HTR-8/SVneo (cell line): ENCODE data around the gene CHAF1A.

Experiments used
- DNase-seq: peaks from one replicate; pipeline ENCODE4 v3.0.0; 2011; ENCODE audit warnings: low spot score, mixed read lengths; ENCODE audit not compliant: insufficient read length
- FAIRE-seq: peaks from 2 replicates; lab custom pipeline; 2011; peaks lifted over from hg19 to GRCh38; lab: Jason Lieb, UNC

Gene CHAF1A

DNA sequence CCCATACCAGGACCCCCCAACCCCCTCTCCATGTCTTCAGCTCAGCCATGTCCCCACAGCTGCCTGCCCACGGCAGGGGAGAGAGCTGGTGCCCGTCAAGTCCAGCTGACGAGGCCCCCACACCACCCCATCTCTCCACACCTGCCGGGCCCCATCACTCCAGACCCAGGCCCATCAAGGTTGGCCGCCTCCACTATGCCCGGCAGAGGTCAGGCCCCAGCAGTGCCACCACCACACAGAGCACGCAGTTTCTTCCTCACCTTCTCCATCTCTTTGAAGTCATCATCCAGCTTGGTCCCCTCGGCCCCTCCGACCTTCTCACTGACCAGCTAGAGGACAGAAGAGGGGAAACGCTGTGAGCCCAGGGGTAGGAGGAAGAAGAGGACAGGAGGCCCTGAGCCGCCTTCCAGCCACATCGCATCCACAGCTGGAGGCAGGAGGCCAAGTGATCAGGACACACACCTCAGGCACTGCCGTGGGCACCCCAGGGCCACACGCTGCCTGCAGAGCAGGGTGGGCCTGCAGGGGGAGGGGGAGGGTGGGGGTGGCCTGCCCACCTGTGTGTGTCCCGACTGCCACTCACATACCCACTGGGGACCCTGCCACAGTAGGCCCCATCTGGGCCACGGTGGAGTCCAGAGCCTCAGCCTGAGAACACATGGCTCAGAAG, 35.6 kb upstream of the CHAF1A start:
- no peak for FAIRE-seq
- no peak for DNase-seq

DNA sequence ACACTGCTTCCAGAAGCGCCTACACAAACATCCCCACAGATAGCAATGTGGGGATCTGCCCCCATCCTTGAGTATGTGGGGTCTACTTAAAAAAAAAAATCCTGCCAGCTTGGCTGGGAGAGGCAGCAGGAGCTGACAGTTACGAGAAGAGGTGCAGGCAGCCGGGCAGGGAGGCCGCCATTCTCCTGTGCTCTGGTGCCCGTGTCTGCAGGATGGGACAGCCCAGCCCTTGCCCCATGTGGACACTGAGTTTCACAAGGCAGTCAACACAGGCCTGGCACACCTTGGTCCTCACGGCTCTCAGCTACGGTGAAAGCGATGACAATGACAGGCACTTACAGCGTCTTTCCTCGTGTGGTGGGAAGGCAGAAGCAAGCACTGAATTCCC, 35.1 kb upstream of the CHAF1A start:
- FAIRE-seq = no peak
- no peak for DNase-seq

DNA sequence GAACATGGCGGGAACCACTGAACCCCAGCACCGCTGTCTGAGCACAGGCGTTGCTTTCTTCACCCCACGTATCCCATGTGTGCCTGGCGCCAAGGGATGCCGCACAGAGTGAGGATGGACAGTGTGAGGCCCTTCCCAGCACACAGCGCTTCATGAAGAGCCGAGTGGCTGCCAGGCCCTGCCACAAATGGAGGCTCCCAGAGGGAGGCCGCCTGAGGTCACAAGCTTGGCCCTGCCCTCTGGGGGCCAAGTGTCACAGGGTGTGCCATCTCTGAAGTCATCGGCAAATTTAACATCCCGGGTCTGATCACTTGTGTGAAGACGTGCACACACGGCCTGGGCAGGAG, 34.7 kb upstream of the CHAF1A start:
- DNase-seq (no peak), FAIRE-seq (no peak)

DNA sequence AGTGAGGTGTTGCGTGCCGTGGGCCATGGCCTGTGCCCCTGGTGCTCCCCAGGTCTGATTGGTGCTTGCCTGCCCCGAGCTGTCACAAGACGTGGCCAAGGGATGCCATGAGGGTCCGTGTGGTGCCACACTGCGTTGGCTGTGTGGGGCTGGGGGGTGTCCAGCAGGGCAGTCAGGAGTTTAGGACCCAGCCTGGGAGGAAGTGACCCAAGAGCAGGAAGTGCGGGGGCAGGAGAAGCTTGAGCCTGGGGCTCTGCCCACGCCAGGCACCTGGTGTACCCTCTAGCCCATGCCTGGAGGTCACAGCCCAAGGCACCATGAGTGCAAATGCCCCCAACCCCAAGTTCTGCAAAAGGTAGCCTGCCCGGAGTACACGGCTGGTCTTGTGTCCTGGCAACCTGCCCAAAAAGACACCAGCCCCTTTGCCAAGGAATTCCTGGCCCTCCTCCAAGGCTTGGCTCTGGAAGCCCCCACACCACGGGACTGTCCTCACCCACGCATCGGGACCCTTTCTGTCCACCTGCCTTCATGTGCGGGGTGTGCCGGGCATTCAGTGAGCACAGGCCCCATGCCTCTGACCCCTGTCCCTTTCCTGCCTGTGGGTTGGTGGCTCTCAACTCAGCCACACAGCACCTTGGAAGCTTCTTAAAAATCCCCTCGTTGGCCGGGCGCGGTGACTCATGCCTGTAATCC, 34.2 kb upstream of the CHAF1A start:
- FAIRE-seq = no peak

DNA sequence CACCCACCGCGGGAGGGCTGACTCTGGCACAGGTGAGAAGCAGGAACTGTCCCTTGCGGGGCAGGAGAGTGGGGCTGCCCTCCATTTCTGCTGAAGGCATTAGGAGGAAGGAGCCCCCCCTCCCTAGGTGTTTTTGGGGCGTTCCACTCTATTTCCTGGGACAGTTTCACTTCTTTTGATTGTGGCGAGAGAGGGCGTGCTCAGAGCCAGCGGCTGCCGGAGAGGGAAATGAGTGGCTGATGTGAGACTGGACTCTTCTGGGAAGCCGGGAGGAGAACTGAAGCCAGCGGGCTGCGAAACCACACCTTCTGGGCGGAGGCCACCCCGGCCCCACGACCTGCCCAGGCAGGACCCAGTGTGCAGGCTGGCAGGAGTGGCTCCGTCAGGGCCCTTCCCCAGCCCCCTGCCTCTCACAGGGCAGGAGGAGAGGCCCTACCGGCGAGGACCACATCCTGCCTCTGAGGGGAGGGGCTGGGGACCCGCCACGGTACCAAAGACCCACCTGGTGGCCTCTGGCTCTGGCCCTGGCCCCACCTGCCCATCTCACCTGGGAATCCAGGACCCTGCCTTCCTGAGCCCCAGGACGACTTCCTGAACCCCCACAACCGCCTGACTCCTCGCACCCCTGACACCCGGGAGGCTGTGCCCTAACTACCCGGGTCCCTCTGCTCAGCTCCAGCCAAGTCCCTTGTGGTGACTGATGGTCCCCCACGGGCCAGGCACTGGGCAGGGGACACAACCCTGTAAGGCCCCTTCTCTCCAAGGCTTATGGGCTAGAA, 33.1 kb upstream of the CHAF1A start:
- no peak for FAIRE-seq
- no peak for DNase-seq

More for the DNA sequence above, 34.2 kb upstream of the CHAF1A start:
- DNase-seq = no peak

DNA sequence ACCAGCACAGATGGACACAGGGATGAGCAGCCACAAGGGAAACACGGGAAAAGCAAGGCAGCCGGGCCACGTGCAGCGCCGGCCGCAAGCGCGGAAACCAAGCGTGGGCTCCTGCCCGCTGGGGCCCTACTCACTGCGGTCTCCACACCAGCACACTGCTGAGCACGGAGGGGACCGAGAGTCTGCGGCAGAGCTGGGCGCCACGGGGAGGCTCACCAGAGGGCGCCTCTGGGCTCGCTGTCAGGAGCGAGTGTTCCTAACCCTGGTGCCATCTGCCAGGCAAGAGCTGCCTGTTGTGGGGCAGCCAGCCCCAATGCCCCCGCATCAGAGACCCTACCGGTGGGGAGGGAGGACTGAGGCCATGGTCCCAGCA, 32.6 kb upstream of the CHAF1A start:
- no peak for DNase-seq
- no peak for FAIRE-seq

DNA sequence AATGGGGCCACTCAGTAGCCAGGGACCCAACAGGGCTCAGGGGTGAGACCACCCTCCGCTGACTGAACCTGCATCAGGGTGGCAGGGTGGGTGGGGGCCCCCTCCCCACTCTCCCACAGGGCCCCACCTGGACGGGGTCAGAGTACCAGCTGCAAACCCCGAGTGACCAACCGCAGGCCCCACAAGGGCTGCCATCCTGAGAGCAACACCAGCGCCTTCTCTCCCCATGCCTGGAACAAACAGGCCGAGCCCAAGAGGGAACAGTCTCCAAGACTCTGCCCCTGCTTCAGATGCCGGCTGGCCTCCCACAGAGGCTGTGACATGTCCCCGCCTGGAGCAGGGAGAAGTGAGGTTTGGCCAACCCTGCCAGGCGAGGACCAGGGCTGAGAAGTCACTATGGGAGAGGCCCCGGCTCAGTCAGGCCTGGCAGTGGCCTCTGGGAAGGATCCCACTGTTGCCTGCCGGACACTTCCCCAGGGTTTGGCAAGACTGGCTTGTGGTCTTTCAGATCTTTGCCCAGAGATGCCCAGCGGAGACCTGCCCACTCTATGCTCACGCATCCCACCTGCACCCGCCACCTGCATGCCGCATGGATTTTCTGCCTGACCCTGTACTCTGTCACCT, 31.9 kb upstream of the CHAF1A start:
- FAIRE-seq = no peak
- DNase-seq = no peak

DNA sequence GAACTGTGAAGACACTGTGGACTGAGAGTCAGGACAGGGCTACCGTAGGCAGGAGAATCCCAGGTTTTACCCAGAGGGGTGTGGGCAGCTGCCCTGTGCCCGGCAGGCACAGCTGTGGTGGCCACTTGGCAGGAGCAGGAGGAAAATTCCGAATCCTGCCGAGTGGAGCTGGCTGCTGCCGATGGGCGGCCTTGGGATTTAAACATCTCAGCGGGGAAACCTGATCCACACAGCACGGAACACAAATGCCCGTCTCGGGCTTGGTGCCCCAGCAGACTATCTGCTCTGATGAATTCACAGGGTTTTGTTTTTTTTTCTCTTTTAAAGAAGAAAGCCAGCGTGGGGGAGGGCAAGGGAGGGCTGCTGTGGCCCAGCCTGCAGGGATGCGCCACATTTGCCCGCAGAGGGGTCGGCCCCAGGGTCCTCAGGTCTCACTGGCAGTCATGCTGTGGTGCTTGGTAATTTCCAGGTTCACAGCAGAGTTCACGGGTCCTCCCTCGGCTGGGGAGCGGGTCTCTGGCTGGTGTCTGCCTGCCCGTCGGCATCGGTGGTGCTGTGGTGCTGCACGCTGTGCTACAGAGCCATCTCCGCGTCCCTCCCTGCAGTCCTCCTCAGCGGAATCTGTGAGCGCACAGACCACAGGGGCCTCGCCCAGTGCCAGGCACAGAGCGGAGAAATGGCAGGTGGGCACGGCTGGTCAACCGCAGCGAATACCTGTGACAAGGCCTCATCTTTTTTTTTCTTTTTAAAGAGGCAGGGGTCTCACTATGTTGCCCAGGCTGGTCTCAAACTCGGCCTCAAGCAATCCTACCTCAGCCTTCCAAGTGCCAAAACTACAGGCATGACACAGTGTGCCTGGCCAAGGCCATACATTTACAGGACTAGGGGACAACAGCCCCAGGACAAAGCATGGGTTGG, 30.9 kb upstream of the CHAF1A start:
- FAIRE-seq (no peak), DNase-seq (no peak)

DNA sequence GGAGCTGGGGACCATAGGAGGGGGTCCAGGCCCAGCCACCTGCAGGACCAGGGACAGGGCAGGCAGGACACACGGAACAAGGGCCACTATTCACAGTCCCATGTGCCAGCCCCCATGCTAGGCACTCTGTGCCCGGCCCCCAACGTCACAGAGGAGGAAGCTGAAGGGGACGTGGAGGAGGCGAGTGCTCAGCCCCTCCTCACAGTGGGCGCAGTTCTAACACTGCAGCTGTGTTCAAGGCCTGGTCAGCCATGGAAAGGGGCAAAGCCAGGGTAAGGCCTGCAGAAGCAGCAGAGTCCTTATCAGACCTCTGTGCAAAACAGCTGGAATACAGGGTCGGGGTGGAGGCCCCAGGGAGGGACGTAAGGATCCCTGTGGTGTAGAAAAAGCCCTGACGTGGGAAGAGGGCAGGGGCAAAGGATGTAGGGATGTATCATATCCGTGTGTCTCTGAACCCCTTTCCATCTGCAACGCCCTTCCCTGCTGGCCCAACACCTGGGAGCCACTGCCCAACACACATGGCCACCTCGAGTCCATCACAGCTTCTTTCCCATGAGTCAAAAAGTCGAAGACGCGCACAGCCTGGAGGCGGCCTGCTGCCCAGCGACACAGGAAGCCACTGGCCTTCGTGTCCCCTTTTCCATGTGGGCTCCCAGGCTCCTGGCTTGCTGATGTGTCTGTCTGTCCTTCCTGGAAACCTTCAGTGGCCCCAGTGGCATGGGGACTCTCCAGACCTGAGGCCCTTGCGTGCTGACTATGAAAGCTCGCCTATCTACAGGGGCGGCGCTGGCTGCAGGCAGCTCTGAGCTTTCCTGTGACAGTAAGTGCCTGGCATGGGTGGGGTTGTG, 30.1 kb upstream of the CHAF1A start:
- FAIRE-seq = no peak
- DNase-seq = no peak

DNA sequence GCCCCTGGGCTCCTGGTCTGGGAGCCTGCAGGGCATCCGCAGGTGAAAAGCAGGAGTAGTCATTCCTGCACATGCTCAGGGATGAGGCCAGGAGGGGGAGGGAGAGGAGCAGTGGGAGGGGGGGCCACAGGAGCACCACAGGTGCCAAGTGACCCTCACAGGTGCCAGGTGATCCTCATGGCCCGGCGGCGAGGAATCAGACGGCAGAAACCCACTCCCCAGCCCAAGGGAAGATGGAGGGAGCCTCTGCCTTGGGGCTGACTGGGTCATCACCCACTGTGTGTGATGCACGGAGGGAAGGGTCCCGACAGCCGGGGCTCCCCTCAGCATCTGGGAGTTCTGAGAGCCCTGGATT, 29.4 kb upstream of the CHAF1A start:
- no peak for FAIRE-seq
- DNase-seq = no peak

DNA sequence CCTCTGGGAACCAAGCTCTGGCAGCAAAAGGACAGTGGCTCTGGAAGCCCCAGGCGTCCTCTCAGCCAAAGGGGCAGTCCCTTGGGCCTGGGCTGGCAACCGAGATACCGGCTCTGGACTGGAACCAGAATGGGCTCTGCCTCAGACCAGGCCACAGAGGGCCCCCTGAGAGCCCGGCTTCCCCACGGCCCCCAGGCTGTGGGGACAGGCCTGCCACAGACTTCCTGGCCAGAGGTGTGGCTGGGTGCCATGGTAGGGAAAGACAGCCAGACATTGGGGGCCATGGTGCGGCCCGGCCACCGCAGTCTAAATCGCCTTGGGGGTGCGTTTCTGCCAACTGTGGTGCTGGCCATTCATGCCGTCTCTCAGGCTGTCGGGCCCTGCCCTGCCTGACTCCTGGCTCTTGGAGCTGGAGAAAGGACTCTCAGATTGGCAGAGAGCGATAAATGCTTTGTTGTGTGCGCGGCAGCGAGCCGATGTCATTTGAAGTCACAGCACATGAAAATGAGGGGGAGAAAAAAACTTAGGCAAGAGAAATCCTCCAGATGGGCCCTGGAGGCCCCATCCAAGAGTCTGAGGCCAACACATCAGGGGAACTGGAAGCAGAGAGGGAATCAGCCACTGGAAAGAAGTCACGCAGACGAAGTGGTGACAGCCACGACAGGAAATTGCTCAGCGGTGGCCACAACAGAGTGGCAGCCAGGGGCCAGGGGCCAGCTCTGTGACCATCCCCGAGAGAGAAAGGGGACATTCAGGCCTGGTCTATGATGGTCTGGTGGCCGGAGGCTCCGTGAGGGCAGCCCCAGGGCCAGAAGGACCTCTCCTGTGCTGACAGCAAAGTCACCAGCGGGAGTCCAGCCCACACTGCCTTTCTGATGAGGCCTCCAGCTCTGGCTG, 28.6 kb upstream of the CHAF1A start:
- DNase-seq (no peak), FAIRE-seq (no peak)

DNA sequence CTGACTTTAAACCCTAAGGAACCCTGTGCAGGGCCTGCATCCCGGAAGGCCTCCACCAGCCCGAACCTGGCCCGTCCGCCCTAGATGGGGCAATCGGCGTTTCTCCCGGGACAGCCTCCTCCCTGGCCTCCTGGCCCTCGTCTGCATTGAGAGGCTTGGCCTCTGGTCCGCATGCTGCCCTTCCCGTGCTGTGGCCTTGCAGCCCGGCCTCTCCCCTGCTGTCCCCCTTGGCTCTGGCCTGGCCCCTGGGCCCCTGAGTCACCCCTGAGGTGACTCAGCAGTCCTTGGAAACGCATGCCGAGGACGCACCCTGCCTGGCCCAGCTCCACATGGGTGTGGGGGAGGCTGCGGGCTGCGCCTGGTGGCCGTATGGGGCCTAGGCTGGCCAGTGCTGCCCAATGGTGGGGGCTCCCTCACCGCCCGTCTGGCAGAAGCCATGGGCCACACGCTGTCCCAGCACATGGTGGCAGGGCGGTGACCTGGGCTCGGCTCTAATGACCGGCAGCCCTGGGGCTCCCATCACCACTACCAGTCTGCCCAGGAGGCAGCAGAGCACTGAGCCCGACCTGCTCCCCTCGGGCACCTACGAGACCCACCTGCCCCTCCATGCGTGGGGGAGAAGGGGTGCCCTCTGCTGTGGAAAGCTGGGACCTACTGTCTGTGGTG, 27.8 kb upstream of the CHAF1A start:
- FAIRE-seq (peak; percentile 46), DNase-seq (peak; percentile 71)

DNA sequence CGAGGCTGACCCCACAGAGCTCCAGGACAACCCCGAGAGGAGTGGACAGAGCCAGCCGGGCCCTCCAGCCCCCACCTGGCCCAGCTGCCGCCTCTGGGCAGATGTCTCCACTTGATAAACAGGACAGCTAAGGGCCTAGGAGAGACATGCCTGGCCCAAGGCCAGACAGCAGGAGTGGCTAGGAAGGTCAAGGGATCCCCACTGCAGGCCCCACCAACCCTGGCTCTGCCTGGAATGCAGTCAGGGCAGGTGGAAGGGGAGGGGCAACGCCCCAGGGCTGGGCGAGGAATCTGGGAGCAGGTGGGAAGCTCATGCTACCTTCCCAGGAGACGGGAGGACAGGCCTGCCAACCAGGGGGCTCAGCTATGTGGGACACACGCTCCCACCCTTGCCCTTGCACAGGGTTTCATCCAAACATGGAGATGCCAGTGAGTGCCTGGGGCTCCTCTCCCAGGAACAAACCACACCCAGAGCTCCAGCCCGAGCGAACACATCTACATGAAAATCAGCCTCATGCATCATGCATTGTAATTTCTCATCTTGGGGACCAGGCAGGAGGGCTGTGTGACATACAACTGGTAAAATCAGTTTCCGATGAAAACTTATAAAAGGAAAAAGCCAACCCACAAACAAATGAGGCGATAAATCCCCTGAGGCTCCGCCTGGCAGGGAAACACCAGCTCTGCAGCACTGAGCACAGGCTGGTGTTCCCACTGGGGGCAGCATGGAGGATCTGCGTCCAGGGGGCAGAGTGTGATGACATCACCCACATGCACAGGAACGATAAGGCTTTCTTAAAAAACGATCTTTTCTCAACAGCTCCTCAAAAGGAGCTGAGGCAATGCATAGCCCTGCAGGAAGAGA, 27.0 kb upstream of the CHAF1A start:
- no peak for DNase-seq
- FAIRE-seq = no peak

DNA sequence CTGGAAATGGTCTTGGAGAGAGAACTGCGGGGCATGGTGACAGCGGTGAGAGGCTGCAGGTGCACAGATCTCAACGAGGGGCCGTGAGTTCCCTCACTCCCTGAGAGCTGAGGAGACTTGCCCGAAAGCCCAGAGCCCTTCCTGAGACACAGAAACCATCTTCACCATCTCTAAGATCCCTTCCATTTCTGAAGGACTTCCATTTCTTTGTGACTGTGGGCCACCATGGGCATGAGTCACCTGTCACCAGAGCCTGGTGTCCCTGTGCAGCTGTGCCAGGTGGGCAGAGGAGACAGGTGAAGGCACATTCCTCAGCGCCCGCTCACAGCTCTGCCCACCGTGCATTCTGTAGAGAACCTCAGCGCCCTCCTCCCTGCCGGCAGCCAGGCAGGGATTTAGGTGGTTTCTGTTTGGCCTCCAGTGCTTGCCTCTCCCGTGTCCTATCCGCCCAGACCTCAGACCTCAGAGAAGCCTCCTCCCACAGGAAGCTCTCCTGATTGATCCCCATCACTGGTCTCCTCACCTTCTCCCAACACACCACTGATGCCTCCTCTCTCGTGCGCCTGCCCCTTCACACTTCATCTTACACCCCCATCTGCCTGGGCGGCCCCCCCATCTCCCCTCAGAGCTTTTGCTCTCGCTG, 26.3 kb upstream of the CHAF1A start:
- no peak for FAIRE-seq
- no peak for DNase-seq

DNA sequence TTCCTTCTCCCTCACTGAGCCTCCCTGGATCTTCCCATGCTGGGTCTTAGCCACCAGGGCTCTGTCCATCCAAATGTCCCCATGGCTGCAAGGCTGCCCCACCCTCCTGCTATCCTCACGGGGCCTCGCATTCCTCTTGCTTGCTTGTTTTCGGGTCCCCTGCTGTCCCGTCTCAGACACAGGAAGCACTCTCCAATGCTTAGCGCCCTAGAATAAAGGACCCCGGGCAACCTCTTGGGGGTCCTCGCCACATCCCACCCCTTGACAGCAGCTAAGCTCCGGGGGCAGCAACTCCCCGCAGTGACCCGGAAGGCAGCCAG, 25.8 kb upstream of the CHAF1A start:
- FAIRE-seq = no peak
- DNase-seq = no peak

DNA sequence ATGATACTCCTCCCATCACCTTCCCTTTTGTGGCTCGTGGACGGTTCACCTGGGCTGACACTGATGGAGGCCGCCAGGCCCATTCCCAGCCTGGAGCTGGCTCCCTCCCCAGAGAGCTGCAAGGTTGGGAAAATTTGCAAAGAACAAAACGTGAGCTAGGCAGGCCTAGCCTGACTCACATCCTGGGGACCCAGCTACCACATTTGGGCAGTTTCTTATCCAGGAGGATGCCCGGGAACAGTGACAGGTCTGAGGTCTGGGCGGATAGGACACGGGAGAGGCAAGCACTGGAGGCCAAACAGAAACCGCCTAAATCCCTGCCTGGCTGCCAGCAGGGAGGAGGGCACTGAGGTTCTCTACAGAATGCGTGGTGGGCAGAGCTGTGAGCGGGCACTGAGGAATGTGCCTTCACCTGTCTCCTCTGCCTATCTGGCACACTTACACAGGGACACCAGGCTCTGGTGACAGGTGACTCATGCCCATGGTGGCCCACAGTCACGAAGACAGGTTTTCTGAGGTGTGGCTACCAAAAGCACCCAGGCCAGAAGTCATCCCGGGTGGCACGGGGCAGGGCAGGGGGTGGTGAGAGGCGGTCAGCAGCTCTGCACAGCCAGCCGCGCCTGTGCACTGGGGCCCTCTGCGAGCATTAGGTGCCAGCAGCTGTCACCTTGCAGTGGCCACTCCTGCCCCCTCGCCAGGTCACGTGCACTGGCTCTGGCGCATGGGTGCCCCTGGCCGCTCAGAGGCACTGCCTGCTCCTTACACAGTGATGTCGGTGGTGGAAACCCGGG, 25.3 kb upstream of the CHAF1A start:
- FAIRE-seq = no peak
- DNase-seq = no peak
